IPS DF 4.7 (cell line): ENCODE data around the gene RHEX.
"Not testable (repeated sequence)": the region's sequence is repeated elsewhere in the genome, so short reads cannot be mapped to it uniquely, and the experiment has no call there.

Experiments used
- DNase-seq: peaks from one replicate; pipeline ENCODE4 v3.0.0-alpha.2; 2013; ENCODE audit warnings: low spot score; ENCODE audit errors: extremely low read depth

The RHEX gene

DNA sequence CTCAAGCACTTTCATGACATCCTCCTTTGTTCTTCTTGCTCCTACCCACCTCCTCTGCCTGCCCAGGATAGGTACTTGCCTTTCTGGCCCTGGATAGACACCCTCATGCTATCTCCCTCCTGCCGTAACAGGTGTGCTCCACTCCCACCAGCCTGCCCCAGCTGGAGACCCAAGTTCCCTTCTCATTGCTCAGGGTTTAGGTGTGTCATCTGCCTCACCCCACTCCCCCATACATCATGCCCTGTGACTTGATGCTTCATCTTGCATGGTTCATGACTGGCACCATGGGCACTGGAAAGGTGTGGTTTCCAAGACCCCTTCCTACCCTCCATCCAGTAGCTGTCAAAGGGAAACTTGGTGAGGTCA is 5.9 kb downstream of the RHEX start:
- no peak for DNase-seq

GRCh38 chr1:206059355-206059915 is 6.5 kb downstream of the RHEX start:
- no peak for DNase-seq

- no peak for DNase-seq
Measured at GRCh38 chr1:206060844-206061243, 7.9 kb downstream of the RHEX start.

- DNase-seq, result no peak
Measured at GRCh38 chr1:206062464-206062863, 9.5 kb downstream of the RHEX start.

DNA sequence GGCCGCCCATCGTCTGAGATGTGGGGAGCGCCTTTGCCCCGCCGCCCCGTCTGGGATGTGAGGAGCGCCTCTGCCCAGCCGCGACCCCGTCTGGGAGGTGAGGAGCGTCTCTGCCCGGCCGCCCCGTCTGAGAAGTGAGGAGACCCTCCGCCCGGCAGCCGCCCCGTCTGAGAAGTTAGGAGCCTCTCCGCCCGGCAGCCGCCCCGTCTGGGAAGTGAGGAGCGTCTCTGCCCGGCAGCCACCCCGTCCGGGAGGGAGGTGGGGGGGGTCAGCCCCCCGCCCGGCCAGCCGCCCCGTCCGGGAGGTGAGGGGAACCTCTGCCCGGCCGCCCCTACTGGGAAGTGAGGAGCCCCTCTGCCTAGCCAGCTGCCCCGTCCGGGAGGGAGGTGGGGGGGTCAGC is 11.0 kb downstream of the RHEX start:
- not testable (repeated sequence) for DNase-seq

GRCh38 chr1:206064501-206064900 is 11.5 kb downstream of the RHEX start:
- not testable (repeated sequence) for DNase-seq

GRCh38 chr1:206065547-206066145 is 12.7 kb downstream of the RHEX start:
- DNase-seq, result no peak

DNA sequence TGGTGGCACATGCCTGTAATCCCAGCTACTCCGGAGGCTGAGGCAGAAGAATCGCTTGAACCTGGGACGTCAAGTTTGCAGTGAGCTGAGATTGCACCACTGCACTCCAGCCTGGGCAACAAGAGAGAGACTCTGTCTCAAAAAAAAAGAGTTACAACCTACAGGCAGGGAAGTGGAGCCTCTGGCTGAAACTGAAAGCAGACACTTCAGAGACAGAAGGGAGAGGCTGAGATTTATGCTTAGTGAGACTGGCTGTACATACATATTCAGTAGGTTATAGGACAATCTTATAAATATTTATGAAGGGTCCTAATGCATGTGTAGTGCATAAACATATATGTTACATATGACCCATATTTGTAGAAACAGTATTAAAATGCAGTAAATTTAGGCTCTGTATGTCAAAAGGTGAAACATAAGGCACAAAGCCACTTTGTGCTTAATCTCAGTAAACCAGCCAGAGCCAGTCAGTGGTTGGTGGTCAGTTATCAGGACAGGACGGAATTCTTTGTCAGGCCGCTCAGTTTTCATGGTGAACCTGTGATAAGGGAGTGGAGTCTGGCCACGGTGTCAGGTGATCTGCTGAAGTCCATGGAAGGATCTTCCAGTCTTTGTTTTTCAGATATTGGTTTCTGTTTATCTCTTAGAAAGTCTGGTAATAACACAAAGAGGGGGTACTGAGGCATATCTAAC is 13.7 kb downstream of the RHEX start:
- DNase-seq, result no peak

GRCh38 chr1:206067486-206068227 is 14.7 kb downstream of the RHEX start:
- DNase-seq, result no peak

DNA sequence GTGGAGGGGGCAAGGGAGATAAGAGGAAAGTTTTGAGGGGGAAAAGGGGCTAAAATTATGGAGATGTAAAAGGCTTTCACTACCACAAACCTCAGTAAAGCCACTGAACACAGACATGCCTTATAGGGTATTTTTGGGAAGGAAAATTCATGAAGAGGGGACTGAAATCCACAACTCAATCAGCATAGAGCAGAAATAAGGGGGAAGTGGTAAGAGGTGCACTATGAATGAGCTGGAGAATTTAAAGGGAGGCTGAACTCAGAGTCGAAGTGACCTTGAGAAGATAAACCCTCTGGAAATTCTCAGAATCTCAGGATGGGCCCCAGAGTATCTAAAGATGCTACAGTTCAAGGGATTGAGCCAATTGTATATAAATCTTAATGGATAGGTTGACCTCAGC is 15.3 kb downstream of the RHEX start:
- no peak for DNase-seq

DNA sequence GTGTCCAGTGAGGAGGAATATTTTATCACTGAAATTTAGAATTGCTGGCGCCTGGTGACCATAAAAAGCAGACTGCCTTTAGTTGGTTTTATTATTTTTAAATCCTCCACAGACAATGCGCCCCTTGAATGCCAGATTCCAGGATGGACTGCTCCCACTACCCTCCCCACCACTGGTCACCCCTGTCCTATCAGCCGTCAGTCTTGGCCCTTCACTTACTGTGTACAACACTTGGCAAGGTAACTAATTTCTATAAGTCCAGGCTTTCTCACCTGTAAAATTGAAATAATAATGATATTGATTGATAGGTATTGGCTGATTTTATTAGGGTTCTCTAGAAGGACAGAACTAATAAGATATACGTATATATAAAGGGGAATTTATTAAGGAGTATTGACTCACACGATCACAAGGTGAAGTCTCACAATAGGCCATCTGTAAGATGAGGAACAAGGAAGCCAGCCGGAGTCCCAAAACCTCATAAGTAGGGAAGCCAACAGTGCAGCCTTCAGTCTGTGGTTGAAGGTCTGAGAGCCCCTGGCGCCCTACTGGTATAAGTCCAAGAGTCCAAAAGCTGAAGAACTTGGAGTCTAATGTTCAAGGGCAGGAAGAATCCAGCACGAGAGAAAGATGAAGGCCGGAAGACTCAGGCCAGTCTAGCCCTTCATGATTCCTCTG is 17.8 kb downstream of the RHEX start:
- DNase-seq, result no peak

DNA sequence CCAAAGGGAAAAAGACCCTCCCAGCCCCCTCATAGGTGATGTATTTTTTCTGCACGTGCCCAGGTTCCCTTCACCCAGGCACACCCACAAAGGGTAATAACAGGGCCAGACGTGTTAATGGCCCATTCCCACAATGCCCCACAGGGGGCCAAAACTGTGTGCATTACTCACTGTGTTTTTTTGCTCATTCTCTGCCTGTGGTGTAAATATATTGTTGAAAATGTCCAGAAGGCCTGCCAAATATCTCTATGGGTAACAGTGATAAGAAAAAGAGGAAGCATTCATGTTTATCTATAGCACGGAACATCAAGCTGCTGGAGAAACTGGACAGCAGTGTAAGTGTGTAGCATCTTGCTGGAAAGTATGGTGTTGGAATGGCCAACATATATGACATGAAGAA is 21.9 kb downstream of the RHEX start:
- no peak for DNase-seq

DNA sequence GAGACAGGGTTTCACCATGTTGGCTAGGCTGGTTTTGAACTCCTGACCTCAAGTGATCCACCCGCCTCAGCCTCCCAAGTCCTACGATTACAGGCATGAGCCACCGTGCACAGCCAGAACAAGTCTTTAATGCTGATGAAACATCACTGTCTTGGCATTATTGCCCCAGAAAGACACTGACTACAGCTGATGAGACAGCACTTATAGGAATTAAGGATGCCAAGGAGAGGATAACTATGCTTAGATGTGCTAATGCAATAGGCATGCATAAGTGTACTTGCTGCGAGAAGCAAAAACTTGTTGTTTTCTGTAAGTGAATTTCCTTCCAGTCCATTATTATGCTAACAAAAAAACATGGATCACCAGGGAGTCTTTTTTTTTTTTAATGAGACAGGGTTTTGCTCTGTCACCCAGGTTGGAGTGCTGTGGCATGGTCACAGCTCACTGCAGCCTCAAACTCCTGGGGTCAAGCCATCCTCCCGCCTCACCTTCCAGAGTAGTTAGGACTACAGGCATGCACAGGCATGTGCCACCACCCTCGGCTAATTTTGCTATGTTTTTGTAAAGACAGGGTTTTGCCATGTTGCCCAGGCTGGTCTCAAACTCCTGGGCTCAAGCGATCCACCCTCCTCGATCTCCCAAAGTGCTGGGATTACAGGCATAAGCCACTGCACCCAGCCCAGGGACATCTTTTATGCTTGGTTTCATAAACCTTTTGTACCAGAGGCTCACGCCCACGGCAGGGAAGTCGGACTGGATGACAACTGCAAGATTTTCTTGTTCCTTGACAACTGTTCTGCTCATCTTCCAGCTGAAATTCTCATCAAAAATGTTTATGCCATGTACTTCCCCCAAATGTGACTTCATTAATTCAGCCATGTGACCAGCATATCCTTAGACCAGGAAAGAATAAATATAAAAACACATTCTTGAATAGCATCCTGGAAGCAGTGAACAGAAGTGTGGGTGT is 23.1 kb downstream of the RHEX start:
- DNase-seq, result no peak

DNA sequence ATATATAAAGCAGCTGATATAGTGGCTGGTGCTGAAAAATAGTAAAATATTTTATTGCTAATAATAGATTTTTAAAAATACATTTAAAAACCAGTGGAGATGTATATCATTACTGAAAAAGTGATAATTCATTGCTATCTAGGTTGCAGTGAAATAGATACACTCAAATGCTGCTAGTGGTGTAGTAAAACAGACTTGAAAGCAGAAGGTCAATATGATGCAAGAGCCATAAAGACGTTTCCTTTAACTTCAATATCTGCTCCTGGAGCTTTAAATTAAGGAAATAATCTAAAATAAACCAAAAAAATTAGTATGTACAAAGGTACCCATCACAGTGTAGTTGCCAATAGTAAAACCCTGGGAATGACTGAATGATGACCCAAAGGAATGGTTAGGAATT is 26.2 kb downstream of the RHEX start:
- no peak for DNase-seq

GRCh38 chr1:206080026-206080820 is 27.2 kb downstream of the RHEX start:
- DNase-seq, result no peak

- no peak for DNase-seq
Measured at GRCh38 chr1:206081856-206082255, 28.9 kb downstream of the RHEX start.

DNA sequence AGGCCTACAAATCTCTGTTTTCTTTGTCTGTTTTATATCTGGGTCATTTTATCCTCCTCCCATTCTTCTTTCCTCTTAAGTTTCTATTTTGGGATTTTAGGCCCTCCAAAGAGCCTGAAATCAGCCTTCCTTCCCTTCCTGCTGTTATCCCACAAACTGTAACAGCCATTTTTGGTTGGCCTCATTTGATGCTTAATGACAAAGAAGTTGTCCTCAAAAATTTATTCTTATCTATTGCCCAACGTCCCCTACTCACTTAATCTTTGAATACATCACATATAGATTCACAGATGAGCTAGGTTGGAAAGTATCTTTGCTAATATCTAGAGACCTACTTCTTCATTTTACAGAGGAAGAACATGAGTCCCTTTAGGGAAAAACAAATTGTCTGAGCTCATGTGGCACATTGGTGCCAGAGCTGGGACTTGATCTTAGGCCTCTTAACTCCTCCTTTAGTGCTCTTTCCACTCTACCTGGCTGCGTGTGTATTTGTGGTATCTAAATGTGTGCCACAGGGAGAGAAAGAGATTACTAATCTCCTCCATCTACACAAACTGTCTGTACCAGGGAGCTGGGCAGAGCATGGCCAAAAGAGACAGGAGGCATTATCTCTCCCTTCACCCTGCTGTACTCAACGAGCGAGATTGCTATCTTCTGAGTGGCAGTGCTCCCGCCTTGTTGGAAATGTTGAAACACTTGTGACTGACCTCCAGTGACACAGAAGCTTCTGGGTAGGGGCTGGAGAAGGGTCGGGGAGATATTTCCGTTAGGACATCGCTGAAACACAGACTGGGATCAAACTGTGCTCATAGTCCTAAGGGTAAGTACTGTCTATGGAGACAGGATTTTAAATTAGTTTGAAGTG is 30.1 kb downstream of the RHEX start:
- DNase-seq, result no peak

DNA sequence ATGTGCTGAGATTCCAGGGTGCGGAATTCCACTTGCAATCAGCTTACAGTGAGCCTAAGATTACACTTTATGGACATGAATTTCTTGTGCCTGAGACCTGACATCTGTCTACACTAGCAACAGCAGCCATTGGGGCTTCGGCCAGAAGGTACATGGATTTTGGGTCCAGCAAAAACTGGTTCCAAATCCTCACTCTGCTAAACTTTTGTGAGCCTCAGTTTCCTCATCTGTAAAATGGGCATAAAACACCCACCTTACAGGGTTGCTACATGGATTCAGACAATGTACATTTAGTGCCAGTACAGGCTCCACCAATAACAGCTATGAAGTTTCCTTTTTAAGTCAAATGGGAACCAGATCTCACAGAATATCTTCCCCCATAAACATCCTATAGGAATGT is 30.8 kb downstream of the RHEX start:
- no peak for DNase-seq

DNA sequence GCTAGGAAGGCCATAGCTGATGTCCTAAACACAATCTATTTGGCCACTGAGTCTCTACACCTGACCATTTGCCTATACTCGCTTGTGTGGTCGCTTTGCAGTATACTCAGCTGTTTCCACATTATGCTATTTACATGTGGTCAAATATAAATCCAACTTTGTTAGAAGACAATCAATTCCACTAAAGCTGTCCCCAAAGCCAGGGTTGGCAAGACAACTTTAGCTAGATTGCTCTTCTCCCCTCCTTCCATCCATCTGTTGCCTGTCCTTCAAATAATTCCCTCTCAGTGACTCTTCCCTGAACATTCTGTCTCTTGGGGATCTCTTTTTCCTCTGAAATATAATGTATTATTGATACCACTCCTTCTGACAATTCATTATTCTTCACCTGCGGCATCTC is 34.1 kb downstream of the RHEX start:
- DNase-seq, result no peak
